Stimulated activated naive CD8-positive, alpha-beta T cell treated with anti-CD3 and anti-CD28 coated beads, Interleukin-15, amount 100 ng/mL, for 72 hours (primary cell): ENCODE measurements around the gene MMAA.
"Not testable (repeated sequence)": the region's sequence is repeated elsewhere in the genome, so short reads cannot be mapped to it uniquely, and the experiment has no call there.

ENCODE experiments used
- ATAC-seq: fragments of 150-1000 bp; cut with Tn5 transposase; 2 replicates; pipeline ENCODE4 v1.10.0; 2021; ENCODE audit warnings: mild to moderate bottlenecking, moderate library complexity
- DNase-seq, 2 donors: peaks; one replicate each; pipeline ENCODE4 v3.0.0; 2021 to 2022
- H3K27ac Mint-ChIP-seq, 2 donors: one replicate each; pipeline ENCODE4 v1.8.0; 2022; ENCODE audit warnings: mild to moderate bottlenecking in 2 of 2, mixed read lengths in 2 of 2, moderate library complexity in 2 of 2
- H3K27me3 Mint-ChIP-seq: one replicate; pipeline ENCODE4 v1.8.0; 2022; ENCODE audit warnings: mixed read lengths
- H3K4me1 Mint-ChIP-seq: one replicate; pipeline ENCODE4 v1.8.0; 2022; ENCODE audit warnings: mild to moderate bottlenecking, mixed read lengths
- H3K4me3 Mint-ChIP-seq, 2 donors: one replicate each; pipeline ENCODE4 v1.8.0; 2022; ENCODE audit warnings: mild to moderate bottlenecking in 2 of 2, mixed read lengths in 2 of 2, moderate library complexity in 1 of 2
- H3K9me3 Mint-ChIP-seq, 2 donors: one replicate each; pipeline ENCODE4 v1.8.0; 2022; ENCODE audit warnings: mixed read lengths in 2 of 2

Gene MMAA

GRCh38 chr4:145679520-145679919, 60.3 kb downstream of the MMAA start:
- H3K9me3 Mint-ChIP-seq = peaks cover 12 to 14% of the 10 kb centered on the region in 2 donors
- H3K4me3 Mint-ChIP-seq = no peak overlapping the region
- DNase-seq (no peak), ATAC-seq (no peak)
- H3K4me1 Mint-ChIP-seq = no peaks in the 10 kb centered on the region
- H3K27ac Mint-ChIP-seq = no peak overlapping the region
- peaks cover 20% of the 10 kb centered on the region for H3K27me3 Mint-ChIP-seq

- peaks cover 12 to 14% of the 10 kb centered on the region in 2 donors for H3K9me3 Mint-ChIP-seq
- no peak for DNase-seq
- ATAC-seq = no peak
- H3K27me3 Mint-ChIP-seq = peaks cover 22% of the 10 kb centered on the region
- H3K27ac Mint-ChIP-seq = no peak within 1 kb of the TSS
- no peaks in the 10 kb centered on the region for H3K4me1 Mint-ChIP-seq
- no peak within 1 kb of the TSS for H3K4me3 Mint-ChIP-seq
Observed at GRCh38 chr4:145679991-145680455, 60.8 kb downstream of the MMAA start, which contains the start of gene C4orf51. TSS of gene C4orf51 (plus strand) at chr4:145680146. CDS start at chr4:145680204, 58 bp downstream.

GRCh38 chr4:145680902-145681301, 61.7 kb downstream of the MMAA start:
- H3K27me3 Mint-ChIP-seq = peaks cover 30% of the 10 kb centered on the region
- H3K27ac Mint-ChIP-seq = no peak overlapping the region
- H3K4me3 Mint-ChIP-seq = no peak overlapping the region
- ATAC-seq = no peak
- no peaks in the 10 kb centered on the region for H3K4me1 Mint-ChIP-seq
- peaks cover 12 to 19% of the 10 kb centered on the region in 2 donors for H3K9me3 Mint-ChIP-seq
- DNase-seq = no peak

GRCh38 chr4:145681518-145681917, 62.3 kb downstream of the MMAA start:
- Mint-ChIP-seq H3K4me3 (no peak overlapping the region), H3K27me3 (peaks cover 30% of the 10 kb centered on the region), H3K9me3 (peaks cover 12 to 19% of the 10 kb centered on the region in 2 donors), H3K27ac (no peak overlapping the region), H3K4me1 (no peaks in the 10 kb centered on the region)
- no peak for DNase-seq
- ATAC-seq = no peak

GRCh38 chr4:145681956-145682355, 62.8 kb downstream of the MMAA start:
- no peaks in the 10 kb centered on the region for H3K4me1 Mint-ChIP-seq
- no peak overlapping the region for H3K27ac Mint-ChIP-seq
- peaks cover 30% of the 10 kb centered on the region for H3K27me3 Mint-ChIP-seq
- no peak overlapping the region for H3K4me3 Mint-ChIP-seq
- ATAC-seq = no peak
- no peak for DNase-seq
- peaks cover 12 to 17% of the 10 kb centered on the region in 2 donors for H3K9me3 Mint-ChIP-seq

- H3K27ac Mint-ChIP-seq = peak overlapping the region in 1 of 2 donors; percentile 9
- H3K4me3 Mint-ChIP-seq = no peak overlapping the region
- no peaks in the 10 kb centered on the region for H3K4me1 Mint-ChIP-seq
- peaks cover 16 to 17% of the 10 kb centered on the region in 2 donors for H3K9me3 Mint-ChIP-seq
- DNase-seq = no peak
- ATAC-seq = no peak
- peaks cover 16% of the 10 kb centered on the region for H3K27me3 Mint-ChIP-seq
Observed at GRCh38 chr4:145686991-145687390, 67.8 kb downstream of the MMAA start.

GRCh38 chr4:145690610-145691009, 71.4 kb downstream of the MMAA start:
- no peak for DNase-seq
- H3K4me1 Mint-ChIP-seq = no peaks in the 10 kb centered on the region
- no peak overlapping the region for H3K4me3 Mint-ChIP-seq
- H3K27me3 Mint-ChIP-seq = peaks cover 7% of the 10 kb centered on the region
- no peak overlapping the region for H3K27ac Mint-ChIP-seq
- H3K9me3 Mint-ChIP-seq = peaks cover 11 to 17% of the 10 kb centered on the region in 2 donors
- no peak for ATAC-seq

- H3K9me3 Mint-ChIP-seq = peaks cover 11 to 17% of the 10 kb centered on the region in 2 donors
- H3K4me1 Mint-ChIP-seq, ATAC-seq, H3K27ac Mint-ChIP-seq, H3K27me3 Mint-ChIP-seq, DNase-seq, H3K4me3 Mint-ChIP-seq: not testable (repeated sequence)
Observed at GRCh38 chr4:145691416-145691815, 72.2 kb downstream of the MMAA start.

GRCh38 chr4:145694929-145695328, 75.7 kb downstream of the MMAA start:
- Mint-ChIP-seq H3K9me3 (peaks cover 10 to 11% of the 10 kb centered on the region in 2 donors), H3K4me3 (no peak overlapping the region), H3K27ac (no peak overlapping the region), H3K27me3 (peaks cover 6% of the 10 kb centered on the region), H3K4me1 (no peaks in the 10 kb centered on the region)
- DNase-seq (no peak), ATAC-seq (no peak)

GRCh38 chr4:145697332-145697731, 78.1 kb downstream of the MMAA start:
- Mint-ChIP-seq H3K4me1 (no peaks in the 10 kb centered on the region), H3K4me3 (no peak overlapping the region), H3K9me3 (no peaks in the 10 kb centered on the region), H3K27ac (no peak overlapping the region), H3K27me3 (peaks cover 18% of the 10 kb centered on the region)
- DNase-seq = no peak
- ATAC-seq = peak; percentile 83

GRCh38 chr4:145698507-145698906, 79.3 kb downstream of the MMAA start:
- H3K4me3 Mint-ChIP-seq = no peak overlapping the region
- H3K9me3 Mint-ChIP-seq = no peaks in the 10 kb centered on the region
- no peak for DNase-seq
- peaks cover 18% of the 10 kb centered on the region for H3K27me3 Mint-ChIP-seq
- H3K27ac Mint-ChIP-seq = no peak overlapping the region
- no peak for ATAC-seq
- H3K4me1 Mint-ChIP-seq = no peaks in the 10 kb centered on the region

- H3K4me1 Mint-ChIP-seq = peaks cover 5% of the 10 kb centered on the region
- H3K27ac Mint-ChIP-seq = no peak overlapping the region
- ATAC-seq (no peak), DNase-seq (no peak)
- peaks cover 18% of the 10 kb centered on the region for H3K27me3 Mint-ChIP-seq
- H3K9me3 Mint-ChIP-seq = peaks cover 0 to 8% of the 10 kb centered on the region in 2 donors
- H3K4me3 Mint-ChIP-seq = no peak overlapping the region
Observed at GRCh38 chr4:145703850-145704497, 84.8 kb downstream of the MMAA start.

- Mint-ChIP-seq H3K4me3 (no peak overlapping the region), H3K4me1 (peaks cover 11% of the 10 kb centered on the region), H3K27ac (no peak overlapping the region), H3K27me3 (peaks cover 7% of the 10 kb centered on the region), H3K9me3 (peaks cover 15 to 36% of the 10 kb centered on the region in 2 donors)
- no peak for DNase-seq
- no peak for ATAC-seq
Observed at GRCh38 chr4:145709336-145709735, 90.2 kb downstream of the MMAA start.
